Measurements from ENCODE around the gene PBX1. TPM values are rescaled to one million over a fixed set of nuclear protein-coding genes. Genes with fewer than 3 reads are reported as not detected.
A peak's percentile ranks its signal among the peaks of the same experiment; 100 is the strongest.

The PBX1 gene
- total RNA-seq, 1 experiment from 2014 or later = 102 TPM

GRCh38 chr1:164742745-164743144 is 183.8 kb downstream of the PBX1 start:
- peaks cover 21% of the 10 kb centered on the region for H3K4me1 Mint-ChIP-seq
- H3K27ac Mint-ChIP-seq = no peak overlapping the region
- ATAC-seq = no peak

GRCh38 chr1:164743976-164744375 is 185.0 kb downstream of the PBX1 start:
- ATAC-seq (no peak), DNase-seq (ENCODE audit: low spot score) (no peak)
- POLR2A ChIA-PET = no interaction called here
- CTCF ChIA-PET = no interaction called here
- Mint-ChIP-seq H3K4me1 (peaks cover 21% of the 10 kb centered on the region), H3K27ac (no peak overlapping the region), H3K36me3 (no peaks in the 10 kb centered on the region), H3K9me3 (no peaks in the 10 kb centered on the region), H3K27me3 (ENCODE audit: low read depth) (no peaks in the 10 kb centered on the region), H3K4me3 (no peak overlapping the region)
- no peak for TF ChIP-seq MAX (CRISPR knock-in tag; IDR thresholded peaks at IDR 0.05)
- no peak for TF ChIP-seq ZNF671 (CRISPR knock-in tag; IDR thresholded peaks at IDR 0.05)
- no peak for TF ChIP-seq HMGA2 (CRISPR knock-in tag; IDR thresholded peaks at IDR 0.05)
- no peak for TF ChIP-seq FOXP4 (CRISPR knock-in tag; IDR thresholded peaks at IDR 0.05)
- no peak for TF ChIP-seq NFYB (CRISPR knock-in tag; conservative IDR thresholded peaks at IDR 0.05; ENCODE audit: low read depth)
- no peak for TF ChIP-seq ZNF138 (CRISPR knock-in tag; conservative IDR thresholded peaks at IDR 0.05)
- no peak for TF ChIP-seq CREM (CRISPR knock-in tag; IDR thresholded peaks at IDR 0.05)
- TF ChIP-seq CREB1 (CRISPR knock-in tag; IDR thresholded peaks at IDR 0.05) = no peak
- no peak for TF ChIP-seq ZBTB21 (CRISPR knock-in tag; IDR thresholded peaks at IDR 0.05; ENCODE audit: borderline replicate concordance)
- TF ChIP-seq GRHL2 (CRISPR knock-in tag; IDR thresholded peaks at IDR 0.05; ENCODE audit: insufficient replicate concordance, severe bottlenecking) = no peak
- no peak for TF ChIP-seq PRRX2 (CRISPR knock-in tag; IDR thresholded peaks at IDR 0.05)

More at GRCh38 chr1:164742745-164743144, 183.8 kb downstream of the PBX1 start:
- no peak for DNase-seq (ENCODE audit: low spot score)
- H3K4me3 Mint-ChIP-seq = no peak overlapping the region
- POLR2A ChIA-PET = no interaction called here
- H3K27me3 Mint-ChIP-seq (ENCODE audit: low read depth) = no peaks in the 10 kb centered on the region
- H3K9me3 Mint-ChIP-seq = no peaks in the 10 kb centered on the region
- H3K36me3 Mint-ChIP-seq = no peaks in the 10 kb centered on the region
- TF ChIP-seq HMGXB4 (CRISPR knock-in tag; IDR thresholded peaks at IDR 0.05) (no peak), ZNF263 (CRISPR knock-in tag; IDR thresholded peaks at IDR 0.05; ENCODE audit: low read depth) (no peak), ZNF423 (CRISPR knock-in tag; IDR thresholded peaks at IDR 0.05) (no peak)
- CTCF ChIA-PET = no interaction called here

GRCh38 chr1:164745736-164746135 is 186.8 kb downstream of the PBX1 start:
- peaks cover 15% of the 10 kb centered on the region for H3K4me1 Mint-ChIP-seq
- no peak for DNase-seq (ENCODE audit: low spot score)
- CTCF ChIA-PET = interaction anchor here (0.7 kb wide), 1 partner anchor 41 kb away, joined by 3 read pairs; no protein-coding TSS in a partner anchor
- H3K27ac Mint-ChIP-seq = no peak overlapping the region
- POLR2A ChIA-PET = no interaction called here
- no peak for ATAC-seq
- no peak overlapping the region for H3K4me3 Mint-ChIP-seq
- no peaks in the 10 kb centered on the region for H3K36me3 Mint-ChIP-seq
- TF ChIP-seq FOXP4 (CRISPR knock-in tag; IDR thresholded peaks at IDR 0.05) = no peak
- 0 out of 2 replicates have a peak, but pooled peaks have one; percentile 16 for TF ChIP-seq USF2 (CRISPR knock-in tag; IDR thresholded peaks at IDR 0.05)
- no peaks in the 10 kb centered on the region for H3K27me3 Mint-ChIP-seq (ENCODE audit: low read depth)
- no peaks in the 10 kb centered on the region for H3K9me3 Mint-ChIP-seq
